HG02870 (cell line): ENCODE data around the gene ENPEP.

Source experiments
- ATAC-seq: cut with Tn5 transposase; IDR thresholded peaks from one replicate; pipeline ENCODE4 v1.9.1; 2021; ENCODE audit warnings: mild to moderate bottlenecking, moderate library complexity; ENCODE audit not compliant: unreplicated experiment

The ENPEP gene

DNA sequence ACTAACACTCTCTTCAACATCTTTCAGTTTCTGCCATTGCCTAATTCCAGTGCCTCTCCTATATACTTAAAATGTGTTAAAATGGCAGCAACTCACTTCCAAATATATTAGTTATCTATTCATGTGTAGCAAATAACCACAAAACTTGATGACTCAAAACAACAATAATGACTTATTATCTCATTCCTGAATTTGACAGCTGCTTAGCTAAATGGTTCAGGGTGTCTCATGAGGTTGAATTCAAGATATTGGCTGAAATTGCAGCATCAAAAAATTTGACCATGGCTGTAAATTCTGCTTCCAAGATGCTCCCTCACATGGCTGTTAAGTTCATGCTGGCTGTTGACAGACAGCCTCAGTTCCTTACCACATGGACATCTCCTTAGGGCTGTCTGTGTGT is 121.6 kb downstream of the ENPEP start:
- no peak for ATAC-seq

DNA sequence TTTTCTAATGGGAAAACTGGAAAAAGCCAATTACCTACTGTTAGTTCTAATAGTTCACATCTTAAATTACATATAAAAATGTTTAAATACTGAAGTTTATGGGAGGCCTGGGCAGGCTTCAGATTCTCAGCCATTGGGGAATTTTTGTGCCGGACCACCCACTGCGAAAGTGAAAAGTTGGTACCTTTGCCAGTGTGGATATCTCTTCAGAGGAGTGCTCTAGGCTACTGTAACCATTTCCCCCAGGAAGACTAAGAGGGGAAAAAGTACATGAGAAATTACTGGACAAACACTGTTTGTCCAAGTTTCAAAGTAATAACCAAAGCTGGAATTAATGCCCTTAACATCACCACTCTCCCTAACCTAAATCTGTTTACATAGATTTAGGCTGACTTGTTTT is 126.1 kb downstream of the ENPEP start:
- ATAC-seq = no peak

DNA sequence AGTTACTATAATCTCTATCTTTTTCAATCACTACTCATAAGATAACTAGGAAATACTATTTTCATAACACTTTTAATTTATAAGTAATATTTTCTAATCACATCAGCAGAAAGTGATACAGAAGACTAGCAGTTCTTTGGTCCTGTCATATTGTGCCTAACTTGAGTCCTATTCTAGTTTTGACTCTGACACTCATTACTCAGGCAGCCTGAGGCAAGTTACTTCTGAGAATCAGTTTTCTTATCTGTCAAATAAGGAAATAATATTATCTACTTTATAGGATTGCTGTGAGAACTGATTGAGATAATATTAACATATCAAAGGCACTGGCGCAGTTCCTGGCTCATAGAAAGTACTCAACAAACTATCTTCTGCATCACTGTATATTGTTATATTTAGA is 129.1 kb downstream of the ENPEP start:
- no peak for ATAC-seq

DNA sequence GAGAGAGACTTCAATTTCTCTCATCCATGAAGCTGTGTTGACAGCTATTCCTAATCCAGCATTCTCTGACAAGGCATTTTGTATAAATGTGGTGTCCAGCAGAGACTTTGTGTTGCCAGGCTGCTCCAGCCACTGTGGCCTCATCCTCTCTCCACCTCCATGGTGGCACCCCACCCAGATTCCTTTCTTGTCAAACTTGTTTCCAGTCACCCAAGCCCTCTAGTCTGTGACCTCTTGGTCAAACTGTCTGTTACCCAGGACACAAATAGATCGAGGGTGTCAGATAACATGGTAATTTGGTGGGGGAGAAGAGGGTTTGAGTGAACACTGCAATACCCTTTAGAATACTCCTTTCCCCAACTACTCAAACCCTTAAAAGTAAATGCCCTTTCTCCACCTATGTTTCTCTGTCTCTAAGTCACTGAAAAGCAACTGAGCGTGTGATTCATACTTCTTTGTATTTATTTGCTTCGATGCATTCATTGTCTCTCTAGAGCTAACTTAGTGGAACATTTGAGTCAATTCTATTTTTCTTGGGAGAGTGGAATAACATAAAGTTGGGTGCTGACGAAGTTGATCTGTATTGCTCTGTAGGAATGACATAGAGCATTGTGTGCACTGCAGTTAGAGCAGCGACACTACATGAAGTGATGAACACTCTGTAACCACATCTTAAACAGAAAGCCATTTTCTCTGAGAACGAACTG is 133.2 kb downstream of the ENPEP start:
- ATAC-seq = no peak

DNA sequence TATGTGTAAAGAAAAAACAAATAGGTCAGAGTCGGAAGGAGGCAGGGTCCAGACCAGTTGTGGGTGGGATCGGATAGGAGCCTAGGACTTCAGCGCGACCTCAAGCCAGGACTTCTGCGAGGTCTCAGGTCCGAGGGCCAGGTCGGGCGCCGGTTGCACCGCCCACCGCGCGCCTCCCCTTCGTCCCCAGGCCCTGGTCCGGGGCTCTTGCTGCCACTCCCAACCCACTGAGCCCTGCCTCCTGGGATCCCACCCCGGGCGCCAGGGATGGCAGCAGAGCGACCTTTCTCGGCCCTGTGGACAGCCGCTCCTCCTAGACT is 134.6 kb downstream of the ENPEP start:
- no peak for ATAC-seq

DNA sequence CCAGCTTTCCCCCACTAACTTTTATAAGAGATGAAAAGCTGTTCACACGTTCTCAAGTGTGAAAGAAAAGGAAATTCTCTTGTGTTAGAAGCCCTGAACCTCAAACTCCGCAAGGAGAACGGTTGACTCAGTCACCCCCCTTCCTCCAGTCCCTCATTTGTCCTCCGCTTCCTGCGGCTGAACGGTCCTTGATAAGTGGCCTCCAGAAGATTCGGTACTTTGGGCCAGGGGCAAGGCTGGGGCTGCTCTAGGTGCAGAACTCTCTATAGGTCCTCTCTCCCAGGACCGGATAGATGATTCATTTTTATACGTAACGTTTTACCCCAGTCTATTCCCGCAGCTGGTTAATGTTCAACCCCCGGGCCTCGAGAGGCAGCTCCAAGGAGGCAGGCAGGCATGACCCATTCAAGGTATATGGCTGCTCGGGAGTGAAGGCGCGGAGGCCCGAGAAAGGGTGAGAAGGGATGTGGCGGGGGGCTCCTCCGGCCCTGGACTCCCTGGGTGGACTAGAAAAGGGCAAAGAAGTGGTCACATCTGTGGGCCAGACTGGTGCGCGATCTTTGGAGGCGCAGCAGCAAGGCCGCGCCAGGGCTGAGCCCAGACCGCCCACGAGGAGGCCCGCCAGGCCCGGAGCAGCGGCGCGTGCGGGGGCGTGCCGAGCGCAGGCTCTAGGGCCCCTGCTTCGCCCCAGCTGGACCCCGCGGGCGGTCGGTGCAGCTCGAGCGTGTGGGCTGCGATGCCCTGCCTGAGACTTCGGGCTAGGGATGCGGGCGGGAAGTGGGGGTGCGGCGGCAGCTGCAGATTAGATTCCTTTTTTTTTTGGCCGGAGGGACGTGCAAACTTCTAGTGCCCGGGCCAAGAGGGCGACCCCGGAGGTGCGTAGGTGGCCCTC is 135.2 kb downstream of the ENPEP start:
- ATAC-seq = peak; percentile 44

DNA sequence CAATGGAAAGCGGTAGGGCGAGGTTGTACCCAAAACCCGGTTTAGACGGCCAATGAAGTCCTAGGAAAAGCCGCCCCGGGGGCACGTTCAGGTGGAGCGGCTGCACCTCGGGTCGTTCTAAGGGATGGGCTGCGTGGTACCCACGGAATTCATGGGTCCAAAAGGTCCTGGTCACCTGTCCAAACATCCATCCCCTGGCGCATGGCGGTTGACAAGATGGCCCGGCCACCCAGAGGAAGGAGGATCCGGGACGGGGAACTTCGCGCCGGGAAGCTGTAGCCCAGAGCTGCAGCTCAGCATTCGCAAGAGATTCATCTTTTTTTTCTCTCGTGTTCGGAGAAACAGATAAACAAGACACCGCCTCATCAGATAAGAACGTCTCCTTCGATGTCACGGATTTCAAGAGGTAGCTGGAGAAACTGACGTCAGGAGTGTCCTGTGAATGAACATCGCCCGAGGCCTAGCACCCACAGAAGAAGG is 136.1 kb downstream of the ENPEP start:
- ATAC-seq = no peak

DNA sequence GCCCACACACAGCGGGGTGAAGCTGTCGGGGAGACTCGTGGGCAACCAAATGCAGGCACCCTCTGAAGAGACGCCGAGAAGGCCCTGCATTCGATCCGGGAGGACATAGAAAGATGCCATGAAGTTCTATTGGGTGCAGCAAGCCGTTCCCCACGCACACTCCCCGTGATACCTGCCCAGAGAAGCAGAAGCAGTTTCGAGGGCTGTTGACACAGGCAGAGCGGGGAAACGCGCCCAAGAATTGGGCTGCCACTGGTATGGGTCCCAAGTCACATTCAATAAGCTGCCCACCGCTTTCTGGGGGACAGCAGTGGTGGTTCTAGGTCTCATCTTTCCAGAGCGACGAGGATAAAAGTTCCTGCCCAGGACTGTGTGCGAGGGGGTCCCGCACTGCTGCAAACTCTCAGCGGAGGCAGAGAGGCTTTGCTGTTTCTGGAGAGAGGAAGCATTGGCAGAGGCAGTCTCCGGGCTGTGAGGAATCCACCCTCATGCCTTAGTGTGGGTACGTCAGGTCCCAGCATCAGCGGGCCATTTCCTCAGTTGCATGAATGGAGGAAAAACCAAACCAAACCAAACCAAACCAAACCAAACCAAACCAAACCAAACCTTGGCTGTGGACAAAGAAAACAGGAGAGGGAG is 136.8 kb downstream of the ENPEP start:
- no peak for ATAC-seq

DNA sequence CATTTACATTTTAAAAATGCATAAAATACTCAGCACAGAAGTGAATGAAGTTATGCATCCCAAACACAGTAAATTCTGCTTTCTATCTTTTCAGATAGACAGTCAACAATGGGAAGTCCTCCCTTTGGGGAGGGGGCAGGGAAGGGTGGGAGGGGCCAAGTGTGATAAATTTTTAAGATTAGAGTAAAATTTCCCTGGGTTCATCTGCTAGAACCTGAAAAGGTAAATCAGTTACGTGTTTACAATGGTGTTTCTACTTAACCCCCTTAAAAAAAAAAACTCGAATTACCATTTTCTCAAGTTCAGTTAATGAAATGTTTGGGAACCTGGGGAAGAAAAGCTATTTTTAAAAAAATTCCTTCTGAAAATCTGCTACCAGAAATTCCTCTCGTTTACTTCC is 137.8 kb downstream of the ENPEP start:
- no peak for ATAC-seq

DNA sequence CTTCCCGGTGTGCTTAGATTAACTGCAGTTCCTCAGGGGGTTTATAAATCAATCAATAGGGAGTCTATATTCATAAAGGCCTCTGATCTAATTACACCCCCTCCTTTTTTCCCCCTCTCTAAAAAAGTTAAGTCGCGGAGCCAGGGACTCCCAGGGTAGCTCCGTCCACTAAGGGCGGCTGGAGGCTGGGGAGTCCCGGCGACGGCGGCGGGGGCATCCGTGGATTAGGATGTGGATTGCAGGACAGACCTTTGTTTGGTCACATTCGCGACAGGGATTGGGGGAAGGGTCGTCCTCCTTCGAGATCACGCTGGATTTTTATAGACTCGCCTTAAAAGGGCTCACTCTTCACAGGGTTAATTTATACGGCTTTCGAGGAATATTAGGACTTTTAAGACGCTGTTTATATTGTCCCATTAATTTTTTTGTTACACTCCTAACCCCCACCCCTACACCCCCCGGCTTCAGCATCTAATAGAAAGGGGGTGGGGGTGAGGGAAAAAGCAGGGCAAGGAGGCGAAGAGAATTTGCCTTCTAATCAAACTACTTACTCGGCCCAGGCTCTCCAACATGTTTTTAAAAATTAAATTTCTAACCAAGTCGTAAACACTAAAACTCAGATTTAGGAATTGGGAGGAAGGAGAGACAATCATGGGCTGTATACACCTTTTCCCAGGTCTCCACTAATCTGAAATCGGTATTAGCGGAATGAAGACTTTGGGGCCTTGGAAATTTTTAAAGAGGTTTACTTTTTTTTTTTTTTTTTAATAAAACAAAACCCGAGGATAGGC is 138.4 kb downstream of the ENPEP start:
- no peak for ATAC-seq
